Calu3 (cell line): Measurements from ENCODE around the gene SEMA6D. TPM values are rescaled to one million over a fixed set of nuclear protein-coding genes. Genes with fewer than 3 reads are reported as not detected.

Source experiments
- BruUV-seq: library from RNA; stranded (reverse); fragments of 400-500 nt; replicated peaks from 2 replicates; lab custom pipeline; 2021; lab: Mats Ljungman, UMichigan
- CTCF ChIA-PET: fragments of 300-600 bp; sonication (Branson Sonifier 250); formaldehyde crosslinking; loops from one replicate; lab custom pipeline; 2022; ENCODE audit warnings: antibody characterized with exemption; lab: Charles Lee
- DNase-seq: peaks from one replicate; pipeline ENCODE4 v3.0.0; 2022
- H3K27ac Mint-ChIP-seq: one replicate; pipeline ENCODE4 v1.8.0; 2022; ENCODE audit warnings: mixed read lengths; ENCODE audit not compliant: unreplicated experiment
- H3K27me3 Mint-ChIP-seq: one replicate; pipeline ENCODE4 v1.8.0; 2022; ENCODE audit warnings: mixed read lengths; ENCODE audit not compliant: unreplicated experiment
- H3K36me3 Mint-ChIP-seq: one replicate; pipeline ENCODE4 v1.8.0; 2022; ENCODE audit warnings: mild to moderate bottlenecking, moderate library complexity, mixed read lengths; ENCODE audit not compliant: insufficient read depth, unreplicated experiment
- H3K4me1 Mint-ChIP-seq: one replicate; pipeline ENCODE4 v1.8.0; 2022; ENCODE audit warnings: mild to moderate bottlenecking, low read depth, mixed read lengths; ENCODE audit not compliant: unreplicated experiment
- H3K4me3 Mint-ChIP-seq: one replicate; pipeline ENCODE4 v1.8.0; 2022; ENCODE audit warnings: mild to moderate bottlenecking, low read depth, moderate library complexity, mixed read lengths; ENCODE audit not compliant: unreplicated experiment
- H3K9me3 Mint-ChIP-seq: one replicate; pipeline ENCODE4 v1.8.0; 2022; ENCODE audit warnings: low read depth, mixed read lengths; ENCODE audit not compliant: unreplicated experiment
- intact Hi-C: fragments of 100-400 bp; cut with micrococcal nuclease; formaldehyde crosslinking; loops from one replicate; pipeline ENCODE4 v1.10.0; 2022; ENCODE audit not compliant: unreplicated experiment
- total RNA-seq: library from RNA; stranded (reverse); gene quantifications from 2 replicates; pipeline ENCODE4 v1.2.3, GENCODE V29; 2022
- TF ChIP-seq, protein P1 (sequence below): fragments of 200-600 bp; IDR thresholded peaks from one replicate; pipeline ENCODE4 v1.8.0; 2022; ENCODE audit warnings: antibody characterized with exemption; ENCODE audit not compliant: unreplicated experiment

Gene SEMA6D
- total RNA-seq, 1 experiment from 2014 or later = not detected

- TF ChIP-seq, protein P1, sequence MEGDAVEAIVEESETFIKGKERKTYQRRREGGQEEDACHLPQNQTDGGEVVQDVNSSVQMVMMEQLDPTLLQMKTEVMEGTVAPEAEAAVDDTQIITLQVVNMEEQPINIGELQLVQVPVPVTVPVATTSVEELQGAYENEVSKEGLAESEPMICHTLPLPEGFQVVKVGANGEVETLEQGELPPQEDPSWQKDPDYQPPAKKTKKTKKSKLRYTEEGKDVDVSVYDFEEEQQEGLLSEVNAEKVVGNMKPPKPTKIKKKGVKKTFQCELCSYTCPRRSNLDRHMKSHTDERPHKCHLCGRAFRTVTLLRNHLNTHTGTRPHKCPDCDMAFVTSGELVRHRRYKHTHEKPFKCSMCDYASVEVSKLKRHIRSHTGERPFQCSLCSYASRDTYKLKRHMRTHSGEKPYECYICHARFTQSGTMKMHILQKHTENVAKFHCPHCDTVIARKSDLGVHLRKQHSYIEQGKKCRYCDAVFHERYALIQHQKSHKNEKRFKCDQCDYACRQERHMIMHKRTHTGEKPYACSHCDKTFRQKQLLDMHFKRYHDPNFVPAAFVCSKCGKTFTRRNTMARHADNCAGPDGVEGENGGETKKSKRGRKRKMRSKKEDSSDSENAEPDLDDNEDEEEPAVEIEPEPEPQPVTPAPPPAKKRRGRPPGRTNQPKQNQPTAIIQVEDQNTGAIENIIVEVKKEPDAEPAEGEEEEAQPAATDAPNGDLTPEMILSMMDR = no peak
- no TSS peak for BruUV-seq
- Mint-ChIP-seq H3K4me1 (no peaks in the 10 kb centered on the region), H3K27ac (no peak overlapping the region), H3K36me3 (no peaks in the 10 kb centered on the region), H3K4me3 (no peak overlapping the region), H3K9me3 (peaks cover 15% of the 10 kb centered on the region), H3K27me3 (no peaks in the 10 kb centered on the region)
- intact Hi-C loops = no loop called here
- no peak for DNase-seq
- CTCF ChIA-PET = no interaction called here
Observed at GRCh38 chr15:47801522-47801921, 84.2 kb downstream of the SEMA6D start.

DNA sequence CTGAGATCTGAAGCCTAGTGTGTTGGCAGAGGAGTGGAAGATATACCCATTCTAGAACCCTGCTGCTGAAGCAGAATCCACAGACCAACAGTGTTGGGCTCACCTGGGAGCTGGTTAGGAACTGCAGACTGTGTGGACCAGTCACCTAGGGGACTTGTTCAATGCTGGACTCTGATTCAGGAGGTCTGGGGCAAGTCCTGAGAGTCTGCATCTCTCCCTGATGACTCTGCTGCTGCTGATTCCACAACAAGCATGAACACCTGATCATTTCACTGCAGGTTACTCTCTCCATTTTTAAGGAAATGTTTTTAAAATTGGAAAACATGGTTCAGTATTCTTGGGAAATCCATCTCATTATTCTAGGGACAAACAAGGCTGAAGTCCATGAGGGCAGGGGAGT, 84.9 kb downstream of the SEMA6D start:
- no peak for DNase-seq
- H3K9me3 Mint-ChIP-seq = peaks cover 15% of the 10 kb centered on the region
- H3K4me1 Mint-ChIP-seq = no peaks in the 10 kb centered on the region
- CTCF ChIA-PET = no interaction called here
- H3K36me3 Mint-ChIP-seq = no peaks in the 10 kb centered on the region
- intact Hi-C loops = no loop called here
- no TSS peak for BruUV-seq
- TF ChIP-seq, protein P1 = no peak
- no peaks in the 10 kb centered on the region for H3K27me3 Mint-ChIP-seq
- no peak overlapping the region for H3K4me3 Mint-ChIP-seq
- H3K27ac Mint-ChIP-seq = no peak overlapping the region

DNA sequence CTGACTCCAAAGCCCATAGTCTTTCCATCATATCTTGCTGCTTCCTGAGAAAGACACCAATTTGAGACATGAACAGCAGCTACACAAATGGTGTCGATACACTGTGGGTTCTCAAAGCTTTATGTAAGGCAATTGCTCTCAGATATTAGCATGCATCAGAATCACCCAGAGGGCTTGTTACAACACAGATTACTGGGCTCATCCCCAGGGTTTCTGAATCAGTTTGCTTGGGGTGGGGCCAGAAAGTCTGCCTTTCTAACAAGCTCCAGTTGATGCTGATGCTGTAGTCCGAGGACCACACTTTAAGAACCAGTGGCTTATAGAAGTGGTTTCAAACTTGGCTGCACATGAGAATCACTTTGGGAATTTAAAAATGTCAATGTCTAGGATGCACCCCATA, 86.5 kb downstream of the SEMA6D start:
- no TSS peak for BruUV-seq
- Mint-ChIP-seq H3K27me3 (no peaks in the 10 kb centered on the region), H3K27ac (no peak overlapping the region), H3K4me3 (no peak overlapping the region), H3K9me3 (peaks cover 15% of the 10 kb centered on the region), H3K4me1 (no peaks in the 10 kb centered on the region), H3K36me3 (no peaks in the 10 kb centered on the region)
- TF ChIP-seq, protein P1 = no peak
- DNase-seq = no peak
- intact Hi-C loops = no loop called here
- CTCF ChIA-PET = no interaction called here

DNA sequence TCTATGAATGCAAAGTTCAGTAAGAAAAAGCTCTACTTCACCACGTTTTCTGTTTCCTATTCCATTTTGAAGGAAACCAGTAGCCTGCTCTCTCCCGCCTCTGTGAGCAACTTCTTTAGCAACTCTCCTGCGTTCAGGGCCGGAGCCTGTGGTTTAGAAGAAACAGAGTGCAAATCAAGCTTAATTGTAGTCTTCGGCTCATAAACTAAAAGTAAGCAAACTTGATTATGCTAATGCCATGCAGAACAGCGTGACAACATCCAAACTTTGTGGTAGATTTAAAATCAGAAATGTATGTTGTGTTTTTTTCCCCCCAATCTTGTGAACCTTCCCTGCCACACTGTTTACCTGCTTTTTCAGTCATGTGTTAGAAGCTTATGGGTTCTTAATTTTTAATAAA, 87.4 kb downstream of the SEMA6D start:
- no peaks in the 10 kb centered on the region for H3K36me3 Mint-ChIP-seq
- no peak overlapping the region for H3K27ac Mint-ChIP-seq
- BruUV-seq = no TSS peak
- DNase-seq = no peak
- H3K27me3 Mint-ChIP-seq = no peaks in the 10 kb centered on the region
- CTCF ChIA-PET = no interaction called here
- intact Hi-C loops = no loop called here
- TF ChIP-seq, protein P1 = no peak
- no peak overlapping the region for H3K4me3 Mint-ChIP-seq
- H3K4me1 Mint-ChIP-seq = no peaks in the 10 kb centered on the region
- H3K9me3 Mint-ChIP-seq = peaks cover 14% of the 10 kb centered on the region

DNA sequence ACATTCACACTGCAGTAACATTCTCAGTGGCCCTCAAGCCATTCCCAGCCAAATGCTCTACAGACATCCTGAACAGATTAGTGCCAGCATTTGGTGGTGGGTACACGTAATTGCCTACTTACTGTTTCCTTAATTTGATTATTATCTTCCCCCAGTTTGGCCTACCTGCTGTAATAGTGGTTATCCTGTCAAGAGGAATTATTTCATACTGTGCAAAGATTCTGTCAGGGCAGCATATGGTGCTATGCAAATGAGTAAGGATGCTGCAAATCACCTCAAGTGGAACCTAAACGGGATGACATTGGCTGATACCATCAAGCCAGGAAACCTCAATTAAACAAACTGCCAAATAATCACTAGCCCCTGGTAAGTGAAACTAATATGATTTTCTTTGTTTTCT, 88.7 kb downstream of the SEMA6D start:
- TF ChIP-seq, protein P1 = no peak
- Mint-ChIP-seq H3K9me3 (peaks cover 9% of the 10 kb centered on the region), H3K4me3 (no peak overlapping the region), H3K4me1 (no peaks in the 10 kb centered on the region), H3K36me3 (no peaks in the 10 kb centered on the region), H3K27me3 (no peaks in the 10 kb centered on the region), H3K27ac (no peak overlapping the region)
- intact Hi-C loops = no loop called here
- no peak for DNase-seq
- CTCF ChIA-PET = no interaction called here
- BruUV-seq = no TSS peak
